WTC11 (cell line): Measurements from ENCODE around the gene SPINK8. TPM values are rescaled to one million over a fixed set of nuclear protein-coding genes. Genes with fewer than 3 reads are reported as not detected.

Experiments used
- ATAC-seq: fragments of 200-7000 bp; cut with Tn5 transposase; 2 replicates; pipeline ENCODE4 v1.10.0; 2021; ENCODE audit warnings: mild to moderate bottlenecking, moderate library complexity
- CTCF ChIA-PET: fragments of 300-600 bp; sonication (Branson Sonifier 250); formaldehyde crosslinking; loops from one replicate; lab custom pipeline; 2021; ENCODE audit warnings: antibody characterized with exemption; lab: Charles Lee
- POLR2A ChIA-PET: fragments of 350-600 bp; sonication (Branson Sonifier 250); formaldehyde crosslinking; loops from one replicate; lab custom pipeline; 2021; ENCODE audit warnings: antibody characterized with exemption; lab: Charles Lee
- DNase-seq: peaks from one replicate; pipeline ENCODE4 v3.0.0; 2021; ENCODE audit warnings: low spot score
- H3K27ac Mint-ChIP-seq: 2 replicates; pipeline ENCODE4 v1.8.0; 2021; ENCODE audit warnings: mixed read lengths
- H3K27me3 Mint-ChIP-seq: 2 replicates; pipeline ENCODE4 v1.8.0; 2021; ENCODE audit warnings: low read depth, mild to moderate bottlenecking, moderate library complexity, mixed read lengths
- H3K36me3 Mint-ChIP-seq: 2 replicates; pipeline ENCODE4 v1.8.0; 2021; ENCODE audit warnings: mixed read lengths
- H3K4me1 Mint-ChIP-seq: 2 replicates; pipeline ENCODE4 v1.8.0; 2022; ENCODE audit warnings: mixed read lengths
- H3K4me3 Mint-ChIP-seq: 2 replicates; pipeline ENCODE4 v1.8.0; 2021; ENCODE audit warnings: mild to moderate bottlenecking, moderate library complexity, mixed read lengths
- H3K9me3 Mint-ChIP-seq: 2 replicates; pipeline ENCODE4 v1.8.0; 2021; ENCODE audit warnings: mixed read lengths
- CREB1 ChIP-seq: sonication (generic); formaldehyde crosslinking; IDR thresholded peaks from 2 replicates; pipeline ENCODE4 v1.8.0; 2023; ENCODE audit warnings: mild to moderate bottlenecking, missing genetic modification reagents
- EMX1 ChIP-seq: fragments of 250-450 bp; sonication (Bioruptor Pico); IDR thresholded peaks from 2 replicates; pipeline ENCODE4 v1.8.0; 2021; ENCODE audit warnings: mild to moderate bottlenecking
- FOXJ3 ChIP-seq: sonication (generic); formaldehyde crosslinking; IDR thresholded peaks from 2 replicates; pipeline ENCODE4 v1.9.0; 2021; ENCODE audit warnings: missing genetic modification reagents, mild to moderate bottlenecking, borderline replicate concordance
- FOXK1 ChIP-seq: sonication (generic); formaldehyde crosslinking; IDR thresholded peaks from 2 replicates; pipeline ENCODE4 v1.8.0; 2022; ENCODE audit warnings: mild to moderate bottlenecking, moderate library complexity, missing genetic modification reagents
- GRHL2 ChIP-seq: fragments of 250-450 bp; sonication (Bioruptor Pico); IDR thresholded peaks from 2 replicates; pipeline ENCODE4 v1.8.0; 2022; ENCODE audit warnings: mild to moderate bottlenecking, moderate library complexity; ENCODE audit not compliant: insufficient replicate concordance, severe bottlenecking
- NR2C2 ChIP-seq: sonication (generic); formaldehyde crosslinking; IDR thresholded peaks from 2 replicates; pipeline ENCODE4 v1.8.0; 2022; ENCODE audit warnings: mild to moderate bottlenecking, missing genetic modification reagents
- SMAD3 ChIP-seq: sonication (generic); formaldehyde crosslinking; IDR thresholded peaks from 2 replicates; pipeline ENCODE4 v1.8.0; 2022; ENCODE audit warnings: missing genetic modification reagents, mild to moderate bottlenecking, borderline replicate concordance
- TCF7 ChIP-seq: sonication (generic); formaldehyde crosslinking; IDR thresholded peaks from 2 replicates; pipeline ENCODE4 v1.8.0; 2022; ENCODE audit warnings: mild to moderate bottlenecking, low read depth, missing genetic modification reagents, moderate library complexity
- TP53 ChIP-seq: sonication (generic); formaldehyde crosslinking; IDR thresholded peaks from 2 replicates; pipeline ENCODE4 v1.8.1; 2023; ENCODE audit warnings: mild to moderate bottlenecking, missing genetic modification reagents
- ZNF219 ChIP-seq: sonication (generic); formaldehyde crosslinking; IDR thresholded peaks from 2 replicates; pipeline ENCODE4 v1.8.0; 2023; ENCODE audit warnings: missing genetic modification reagents, mild to moderate bottlenecking, borderline replicate concordance
- ZNF317 ChIP-seq: sonication (generic); formaldehyde crosslinking; IDR thresholded peaks from 2 replicates; pipeline ENCODE4 v1.8.1; 2023; ENCODE audit warnings: low read depth, mild to moderate bottlenecking, moderate library complexity, missing genetic modification reagents, borderline replicate concordance
- ZNF416 ChIP-seq: fragments of 250-450 bp; sonication (Bioruptor Pico); IDR thresholded peaks from 2 replicates; pipeline ENCODE4 v1.9.0; 2021; ENCODE audit warnings: mild to moderate bottlenecking, inconsistent platforms
- ZNF423 ChIP-seq: fragments of 250-450 bp; sonication (Bioruptor Pico); IDR thresholded peaks from 2 replicates; pipeline ENCODE4 v2.1.2; 2022; ENCODE audit warnings: mild to moderate bottlenecking, moderate library complexity
- ZNF671 ChIP-seq: fragments of 250-450 bp; sonication (Bioruptor Pico); IDR thresholded peaks from 2 replicates; pipeline ENCODE4 v1.8.0; 2021; ENCODE audit warnings: mild to moderate bottlenecking
- total RNA-seq: library from RNA; stranded (reverse); gene quantifications from 3 replicates; pipeline ENCODE4 v1.2.3, GENCODE V29; 2021
- TF ChIP-seq, protein P1 (sequence below): sonication (generic); formaldehyde crosslinking; IDR thresholded peaks from 2 replicates; pipeline ENCODE4 v1.8.1; 2022; ENCODE audit warnings: mild to moderate bottlenecking, moderate library complexity, missing genetic modification reagents
- TF ChIP-seq, protein P2 (sequence below): fragments of 250-450 bp; sonication (Bioruptor Pico); IDR thresholded peaks from 2 replicates; pipeline ENCODE4 v1.9.0; 2021; ENCODE audit warnings: mild to moderate bottlenecking
- TF ChIP-seq, protein P3 (sequence below): sonication (generic); formaldehyde crosslinking; IDR thresholded peaks from 2 replicates; pipeline ENCODE4 v1.8.0; 2022; ENCODE audit warnings: mild to moderate bottlenecking, missing genetic modification reagents
- TF ChIP-seq, protein P4 (sequence below): sonication (generic); formaldehyde crosslinking; IDR thresholded peaks from 2 replicates; pipeline ENCODE4 v1.8.0; 2022; ENCODE audit warnings: mild to moderate bottlenecking, missing genetic modification reagents
- TF ChIP-seq, protein P5 (sequence below): sonication (generic); formaldehyde crosslinking; IDR thresholded peaks from 2 replicates; pipeline ENCODE4 v1.8.0; 2023; ENCODE audit warnings: mild to moderate bottlenecking, missing genetic modification reagents
- TF ChIP-seq, protein P6 (sequence below): sonication (generic); formaldehyde crosslinking; IDR thresholded peaks from 2 replicates; pipeline ENCODE4 v1.8.1; 2023; ENCODE audit warnings: mild to moderate bottlenecking, missing genetic modification reagents

Gene SPINK8
- total RNA-seq, 1 experiment from 2014 or later = not detected

DNA sequence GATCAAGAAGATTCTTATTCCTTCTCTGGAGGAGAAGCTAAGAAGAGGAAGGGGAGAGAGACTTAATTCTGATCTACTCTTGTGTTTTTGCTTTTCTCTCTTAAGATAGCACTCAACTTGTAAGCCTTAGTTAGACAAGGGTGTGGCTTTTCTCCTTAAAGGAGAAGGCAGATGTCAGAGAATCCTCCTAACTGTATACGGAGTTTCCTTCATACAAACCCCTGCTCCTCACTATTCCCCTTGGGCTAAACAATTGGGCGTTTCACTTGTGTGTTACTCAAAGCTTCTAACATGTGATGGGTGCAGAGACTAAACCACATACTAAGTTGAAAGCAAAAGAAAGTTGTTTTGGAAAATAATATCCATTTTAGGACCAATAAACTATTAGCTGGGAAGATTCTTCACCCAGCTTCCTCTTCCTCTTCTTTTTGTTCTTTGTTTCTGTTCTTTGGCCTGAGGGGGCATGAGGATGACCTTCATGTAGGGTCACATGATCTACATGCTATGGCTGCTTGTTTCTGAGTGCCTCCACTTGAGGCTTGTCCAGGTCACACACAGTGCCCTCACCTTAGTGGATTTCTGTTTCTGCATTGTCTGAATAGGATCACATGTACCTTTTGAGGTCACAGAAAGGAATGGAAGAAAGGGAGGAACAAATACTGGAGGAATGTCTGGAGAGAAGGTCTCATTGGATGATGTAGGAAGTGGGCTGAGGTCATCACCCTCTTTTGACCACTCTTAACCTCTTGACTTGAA is 14.6 kb downstream of the SPINK8 start:
- POLR2A ChIA-PET = no interaction called here
- ATAC-seq (no peak), DNase-seq (no peak)
- H3K36me3 Mint-ChIP-seq = peaks cover 21% of the 10 kb centered on the region
- H3K4me1 Mint-ChIP-seq = no peaks in the 10 kb centered on the region
- TF ChIP-seq, protein P1, sequence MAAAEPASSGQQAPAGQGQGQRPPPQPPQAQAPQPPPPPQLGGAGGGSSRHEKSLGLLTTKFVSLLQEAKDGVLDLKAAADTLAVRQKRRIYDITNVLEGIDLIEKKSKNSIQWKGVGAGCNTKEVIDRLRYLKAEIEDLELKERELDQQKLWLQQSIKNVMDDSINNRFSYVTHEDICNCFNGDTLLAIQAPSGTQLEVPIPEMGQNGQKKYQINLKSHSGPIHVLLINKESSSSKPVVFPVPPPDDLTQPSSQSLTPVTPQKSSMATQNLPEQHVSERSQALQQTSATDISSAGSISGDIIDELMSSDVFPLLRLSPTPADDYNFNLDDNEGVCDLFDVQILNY (CRISPR knock-in tag) = no peak
- TF ChIP-seq ZNF423 (no peak), CREB1 (CRISPR knock-in tag) (no peak), GRHL2 (CRISPR knock-in tag) (no peak)
- TF ChIP-seq, protein P2, sequence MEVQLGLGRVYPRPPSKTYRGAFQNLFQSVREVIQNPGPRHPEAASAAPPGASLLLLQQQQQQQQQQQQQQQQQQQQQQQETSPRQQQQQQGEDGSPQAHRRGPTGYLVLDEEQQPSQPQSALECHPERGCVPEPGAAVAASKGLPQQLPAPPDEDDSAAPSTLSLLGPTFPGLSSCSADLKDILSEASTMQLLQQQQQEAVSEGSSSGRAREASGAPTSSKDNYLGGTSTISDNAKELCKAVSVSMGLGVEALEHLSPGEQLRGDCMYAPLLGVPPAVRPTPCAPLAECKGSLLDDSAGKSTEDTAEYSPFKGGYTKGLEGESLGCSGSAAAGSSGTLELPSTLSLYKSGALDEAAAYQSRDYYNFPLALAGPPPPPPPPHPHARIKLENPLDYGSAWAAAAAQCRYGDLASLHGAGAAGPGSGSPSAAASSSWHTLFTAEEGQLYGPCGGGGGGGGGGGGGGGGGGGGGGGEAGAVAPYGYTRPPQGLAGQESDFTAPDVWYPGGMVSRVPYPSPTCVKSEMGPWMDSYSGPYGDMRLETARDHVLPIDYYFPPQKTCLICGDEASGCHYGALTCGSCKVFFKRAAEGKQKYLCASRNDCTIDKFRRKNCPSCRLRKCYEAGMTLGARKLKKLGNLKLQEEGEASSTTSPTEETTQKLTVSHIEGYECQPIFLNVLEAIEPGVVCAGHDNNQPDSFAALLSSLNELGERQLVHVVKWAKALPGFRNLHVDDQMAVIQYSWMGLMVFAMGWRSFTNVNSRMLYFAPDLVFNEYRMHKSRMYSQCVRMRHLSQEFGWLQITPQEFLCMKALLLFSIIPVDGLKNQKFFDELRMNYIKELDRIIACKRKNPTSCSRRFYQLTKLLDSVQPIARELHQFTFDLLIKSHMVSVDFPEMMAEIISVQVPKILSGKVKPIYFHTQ (CRISPR knock-in tag) = no peak
- CTCF ChIA-PET = interaction anchor here (1.0 to 2.8 kb wide), 2 partner anchors 114 to 118 kb away, joined by 3 to 12 read pairs; no protein-coding TSS in a partner anchor
- no peak overlapping the region for H3K27ac Mint-ChIP-seq
- H3K9me3 Mint-ChIP-seq = peaks cover 32% of the 10 kb centered on the region
- H3K4me3 Mint-ChIP-seq = no peak overlapping the region
- H3K27me3 Mint-ChIP-seq = peaks cover 47% of the 10 kb centered on the region

DNA sequence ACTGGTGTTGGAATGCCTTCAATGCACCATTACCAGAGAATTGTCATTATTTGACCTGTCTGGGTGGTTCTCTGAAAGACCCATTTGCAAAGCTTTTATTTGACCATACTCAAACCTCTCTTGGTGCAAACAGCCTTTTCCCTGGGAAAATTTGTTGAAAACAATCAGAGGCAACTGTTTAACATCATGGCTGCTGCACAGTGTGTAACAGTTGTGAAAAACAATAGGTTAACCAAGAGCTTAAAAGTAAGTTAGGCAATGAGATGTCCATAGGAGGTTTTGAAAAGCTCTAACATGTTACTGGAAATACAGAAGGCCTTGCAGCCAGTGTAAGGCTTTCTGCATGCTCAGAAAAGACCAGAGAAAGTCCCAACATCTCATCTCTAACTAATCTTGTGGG is 18.9 kb downstream of the SPINK8 start:
- no peaks in the 10 kb centered on the region for H3K4me1 Mint-ChIP-seq
- no peak overlapping the region for H3K27ac Mint-ChIP-seq
- CTCF ChIA-PET = no interaction called here
- TF ChIP-seq, protein P3, sequence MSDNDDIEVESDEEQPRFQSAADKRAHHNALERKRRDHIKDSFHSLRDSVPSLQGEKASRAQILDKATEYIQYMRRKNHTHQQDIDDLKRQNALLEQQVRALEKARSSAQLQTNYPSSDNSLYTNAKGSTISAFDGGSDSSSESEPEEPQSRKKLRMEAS = no peak
- TF ChIP-seq, protein P4, sequence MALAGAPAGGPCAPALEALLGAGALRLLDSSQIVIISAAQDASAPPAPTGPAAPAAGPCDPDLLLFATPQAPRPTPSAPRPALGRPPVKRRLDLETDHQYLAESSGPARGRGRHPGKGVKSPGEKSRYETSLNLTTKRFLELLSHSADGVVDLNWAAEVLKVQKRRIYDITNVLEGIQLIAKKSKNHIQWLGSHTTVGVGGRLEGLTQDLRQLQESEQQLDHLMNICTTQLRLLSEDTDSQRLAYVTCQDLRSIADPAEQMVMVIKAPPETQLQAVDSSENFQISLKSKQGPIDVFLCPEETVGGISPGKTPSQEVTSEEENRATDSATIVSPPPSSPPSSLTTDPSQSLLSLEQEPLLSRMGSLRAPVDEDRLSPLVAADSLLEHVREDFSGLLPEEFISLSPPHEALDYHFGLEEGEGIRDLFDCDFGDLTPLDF (CRISPR knock-in tag) = no peak
- TF ChIP-seq EMX1 (no peak), ZNF219 (CRISPR knock-in tag) (no peak), ZNF317 (no peak), TP53 (CRISPR knock-in tag) (no peak), FOXJ3 (CRISPR knock-in tag) (no peak), GRHL2 (CRISPR knock-in tag) (no peak), SMAD3 (no peak), ZNF416 (CRISPR knock-in tag) (no peak), ZNF671 (CRISPR knock-in tag) (no peak), TCF7 (CRISPR knock-in tag) (no peak), NR2C2 (CRISPR knock-in tag) (no peak), FOXK1 (CRISPR knock-in tag) (no peak)
- TF ChIP-seq, protein P5, sequence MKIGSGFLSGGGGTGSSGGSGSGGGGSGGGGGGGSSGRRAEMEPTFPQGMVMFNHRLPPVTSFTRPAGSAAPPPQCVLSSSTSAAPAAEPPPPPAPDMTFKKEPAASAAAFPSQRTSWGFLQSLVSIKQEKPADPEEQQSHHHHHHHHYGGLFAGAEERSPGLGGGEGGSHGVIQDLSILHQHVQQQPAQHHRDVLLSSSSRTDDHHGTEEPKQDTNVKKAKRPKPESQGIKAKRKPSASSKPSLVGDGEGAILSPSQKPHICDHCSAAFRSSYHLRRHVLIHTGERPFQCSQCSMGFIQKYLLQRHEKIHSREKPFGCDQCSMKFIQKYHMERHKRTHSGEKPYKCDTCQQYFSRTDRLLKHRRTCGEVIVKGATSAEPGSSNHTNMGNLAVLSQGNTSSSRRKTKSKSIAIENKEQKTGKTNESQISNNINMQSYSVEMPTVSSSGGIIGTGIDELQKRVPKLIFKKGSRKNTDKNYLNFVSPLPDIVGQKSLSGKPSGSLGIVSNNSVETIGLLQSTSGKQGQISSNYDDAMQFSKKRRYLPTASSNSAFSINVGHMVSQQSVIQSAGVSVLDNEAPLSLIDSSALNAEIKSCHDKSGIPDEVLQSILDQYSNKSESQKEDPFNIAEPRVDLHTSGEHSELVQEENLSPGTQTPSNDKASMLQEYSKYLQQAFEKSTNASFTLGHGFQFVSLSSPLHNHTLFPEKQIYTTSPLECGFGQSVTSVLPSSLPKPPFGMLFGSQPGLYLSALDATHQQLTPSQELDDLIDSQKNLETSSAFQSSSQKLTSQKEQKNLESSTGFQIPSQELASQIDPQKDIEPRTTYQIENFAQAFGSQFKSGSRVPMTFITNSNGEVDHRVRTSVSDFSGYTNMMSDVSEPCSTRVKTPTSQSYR = no peak
- TF ChIP-seq, protein P6, sequence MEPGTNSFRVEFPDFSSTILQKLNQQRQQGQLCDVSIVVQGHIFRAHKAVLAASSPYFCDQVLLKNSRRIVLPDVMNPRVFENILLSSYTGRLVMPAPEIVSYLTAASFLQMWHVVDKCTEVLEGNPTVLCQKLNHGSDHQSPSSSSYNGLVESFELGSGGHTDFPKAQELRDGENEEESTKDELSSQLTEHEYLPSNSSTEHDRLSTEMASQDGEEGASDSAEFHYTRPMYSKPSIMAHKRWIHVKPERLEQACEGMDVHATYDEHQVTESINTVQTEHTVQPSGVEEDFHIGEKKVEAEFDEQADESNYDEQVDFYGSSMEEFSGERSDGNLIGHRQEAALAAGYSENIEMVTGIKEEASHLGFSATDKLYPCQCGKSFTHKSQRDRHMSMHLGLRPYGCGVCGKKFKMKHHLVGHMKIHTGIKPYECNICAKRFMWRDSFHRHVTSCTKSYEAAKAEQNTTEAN (CRISPR knock-in tag) = no peak
- TF ChIP-seq, all 79 proteins: peak for 0
- no peak for ATAC-seq
- Mint-ChIP-seq H3K9me3 (peaks cover 52% of the 10 kb centered on the region), H3K4me3 (no peak overlapping the region), H3K36me3 (peaks cover 27% of the 10 kb centered on the region), H3K27me3 (peaks cover 52% of the 10 kb centered on the region)
- DNase-seq = no peak
- POLR2A ChIA-PET = no interaction called here
